Activated CD4-positive, alpha-beta T cell treated with anti-CD3 and anti-CD28 coated beads, Interleukin-2, amount 50 U/mL, for 48 hours (primary cell): ENCODE results near the gene SLC38A4.

Experiments used
- DNase-seq, 2 experiments: peaks; one replicate each; pipeline ENCODE4 v3.0.0-alpha.2; 2020

Gene SLC38A4

DNA sequence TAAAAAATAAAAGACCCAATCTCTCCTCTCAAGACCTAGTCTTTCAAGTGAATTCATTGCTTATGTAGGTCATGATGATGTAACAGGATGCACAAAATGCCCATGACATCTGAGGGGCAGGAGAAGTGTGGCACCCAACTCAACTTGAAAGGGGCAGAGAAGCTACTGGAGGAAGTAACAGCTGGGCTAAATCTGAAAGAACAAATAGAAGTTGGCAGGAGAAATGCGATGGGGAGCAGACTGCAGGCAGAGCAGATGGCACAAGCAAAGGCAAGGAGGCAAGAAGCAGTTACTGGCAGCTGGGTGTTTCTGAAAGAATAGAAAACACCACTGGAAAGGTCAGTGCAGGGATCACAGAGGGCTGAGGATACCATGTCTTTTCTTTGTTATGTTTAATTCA lies 14.6 kb downstream of the SLC38A4 start:
- DNase-seq = no peak

- DNase-seq = no peak
Observed at GRCh38 chr12:46808955-46809697, 16.7 kb downstream of the SLC38A4 start.

GRCh38 chr12:46808317-46808716 lies 17.5 kb downstream of the SLC38A4 start:
- no peak for DNase-seq

DNA sequence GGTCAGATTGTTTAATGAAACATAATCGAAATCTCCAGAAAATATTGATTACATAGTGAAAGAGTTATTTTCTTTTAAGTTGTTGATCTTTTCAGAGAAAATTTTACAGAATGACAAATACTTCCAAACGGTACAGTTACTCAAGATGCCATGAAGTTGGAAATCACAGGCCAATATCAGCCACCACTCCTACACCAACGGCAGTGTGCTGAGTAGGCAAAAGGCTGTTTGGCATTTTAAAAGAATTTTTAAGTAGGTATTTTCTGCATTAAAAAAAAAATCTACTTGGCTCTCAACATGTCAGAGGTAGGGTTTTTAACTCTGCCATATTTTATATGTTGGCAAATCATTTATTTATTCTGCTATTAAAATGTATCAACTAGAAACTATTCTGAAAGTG lies 21.7 kb downstream of the SLC38A4 start:
- no peak for DNase-seq

GRCh38 chr12:46803517-46803916 lies 22.3 kb downstream of the SLC38A4 start:
- no peak for DNase-seq

DNA sequence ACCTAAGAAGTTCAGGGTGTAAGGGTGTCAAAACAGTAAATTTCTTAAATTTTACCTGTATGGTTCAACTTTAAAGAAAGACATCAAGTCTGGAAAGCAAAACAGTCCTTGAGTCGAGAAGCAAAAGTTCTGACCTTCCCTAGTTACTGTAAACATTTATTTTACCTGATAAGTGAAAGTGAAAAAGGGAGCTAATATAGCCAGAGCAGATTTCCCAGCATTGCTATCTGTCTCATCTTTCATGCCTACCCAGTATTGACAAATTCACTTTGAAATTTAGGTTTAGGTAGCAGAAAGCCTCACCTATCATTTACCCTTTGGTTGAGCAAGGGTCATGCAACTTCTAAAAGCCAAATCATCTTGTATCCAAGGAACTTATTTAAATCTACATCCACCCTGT lies 24.5 kb downstream of the SLC38A4 start:
- no peak for DNase-seq

DNA sequence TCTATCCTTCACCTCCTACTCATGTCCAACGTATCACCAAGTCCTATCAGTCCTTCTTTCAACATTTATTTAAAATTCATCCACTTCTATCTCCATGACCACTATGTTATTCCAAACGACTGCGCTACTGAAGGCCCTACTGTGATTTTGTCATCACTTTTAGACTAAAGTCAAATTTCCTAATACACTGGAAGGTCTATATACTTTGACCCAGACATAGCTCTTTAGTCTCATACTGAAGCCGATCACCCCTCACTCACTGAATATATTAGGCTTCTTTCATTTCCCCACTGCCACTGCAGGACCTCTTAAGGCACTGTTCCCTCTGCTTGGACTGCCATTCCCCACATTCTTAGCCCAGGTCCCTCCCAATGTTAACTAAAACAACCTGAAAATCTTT lies 25.6 kb downstream of the SLC38A4 start:
- DNase-seq = no peak

DNA sequence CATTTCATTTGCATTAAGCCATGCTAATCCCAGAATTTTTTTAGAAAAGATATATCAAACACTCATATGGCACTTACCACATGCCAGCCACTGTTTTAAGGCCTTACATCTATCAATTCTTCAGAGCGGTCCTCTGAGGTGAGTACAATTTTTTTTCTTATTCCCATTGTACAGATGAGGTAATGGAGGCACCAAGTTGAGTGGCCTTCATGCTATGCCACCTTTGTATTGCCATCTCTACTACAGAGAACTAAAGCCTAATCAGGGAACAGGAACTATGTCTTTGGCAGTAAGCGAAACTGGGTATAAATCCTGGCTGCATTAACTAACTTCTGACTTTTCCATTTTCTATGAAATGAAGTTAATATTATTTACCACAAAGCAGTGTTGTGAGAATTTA lies 27.1 kb downstream of the SLC38A4 start:
- no peak for DNase-seq

DNA sequence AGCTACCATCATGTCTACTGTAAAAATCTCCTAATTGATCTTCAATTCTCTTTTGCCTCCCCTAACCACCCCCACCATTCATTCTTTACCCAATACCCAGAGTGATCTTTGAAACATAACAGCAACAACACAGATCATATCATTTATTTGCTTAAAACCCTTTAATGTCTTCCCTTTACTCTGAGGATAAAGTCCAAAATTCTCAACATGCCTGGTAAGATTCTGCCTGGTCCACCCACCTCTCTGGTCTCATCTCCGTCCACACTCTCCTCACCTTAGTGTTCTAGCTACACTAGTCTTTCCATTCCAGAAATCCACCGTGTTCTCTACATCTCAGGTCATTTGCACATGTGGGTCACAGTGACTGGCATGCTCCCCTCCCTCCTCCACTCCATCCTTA lies 27.7 kb downstream of the SLC38A4 start:
- DNase-seq = no peak

- DNase-seq = no peak
Observed at GRCh38 chr12:46795988-46796387, 29.8 kb downstream of the SLC38A4 start.

DNA sequence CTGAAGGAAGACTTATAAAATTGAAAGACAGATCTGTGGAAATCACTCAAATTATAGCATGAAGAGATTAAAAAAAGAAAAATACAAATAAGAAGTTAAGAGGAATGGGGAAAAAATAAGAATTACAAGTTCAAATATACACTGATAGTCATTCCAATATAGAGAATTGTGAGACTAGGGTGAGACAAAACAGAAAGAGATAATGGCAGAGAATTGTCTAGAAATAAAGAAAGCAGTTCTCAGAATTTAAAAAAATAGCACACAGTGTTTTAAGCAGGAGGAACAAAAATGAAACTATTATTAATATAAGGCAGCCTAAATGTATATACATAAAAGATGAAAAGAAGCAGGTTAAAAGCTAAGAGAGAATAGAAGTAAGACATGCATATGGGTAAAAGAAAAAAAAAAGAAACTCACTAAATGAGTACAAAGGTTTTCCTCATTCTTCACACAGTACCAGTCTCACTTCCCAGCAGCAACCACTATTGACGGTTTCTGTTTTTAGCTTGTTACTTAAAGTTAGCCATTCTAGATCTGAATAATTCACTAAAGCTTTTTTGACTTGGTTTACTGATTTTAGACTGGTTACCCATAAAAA lies 31.1 kb downstream of the SLC38A4 start:
- no peak for DNase-seq

GRCh38 chr12:46792925-46793324 lies 32.9 kb downstream of the SLC38A4 start:
- DNase-seq = no peak

DNA sequence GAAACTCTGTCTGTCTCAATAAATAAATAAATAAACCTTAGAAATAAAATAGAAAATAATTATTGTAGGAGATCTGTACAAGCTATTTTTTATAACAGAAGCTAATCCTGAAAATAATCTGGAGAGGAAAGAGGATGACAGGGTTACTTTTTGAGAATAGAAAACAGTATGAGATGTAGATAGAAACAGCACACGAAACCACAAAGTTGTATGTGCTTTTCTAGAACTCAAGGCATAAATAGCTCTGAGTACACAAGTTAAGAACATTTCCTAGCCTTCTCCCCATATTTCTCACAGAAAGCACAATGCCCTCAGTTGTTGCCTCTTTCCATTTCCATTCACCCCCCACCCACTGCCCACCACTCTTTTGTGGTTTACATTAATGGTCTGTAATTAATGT lies 35.7 kb downstream of the SLC38A4 start:
- no peak for DNase-seq

DNA sequence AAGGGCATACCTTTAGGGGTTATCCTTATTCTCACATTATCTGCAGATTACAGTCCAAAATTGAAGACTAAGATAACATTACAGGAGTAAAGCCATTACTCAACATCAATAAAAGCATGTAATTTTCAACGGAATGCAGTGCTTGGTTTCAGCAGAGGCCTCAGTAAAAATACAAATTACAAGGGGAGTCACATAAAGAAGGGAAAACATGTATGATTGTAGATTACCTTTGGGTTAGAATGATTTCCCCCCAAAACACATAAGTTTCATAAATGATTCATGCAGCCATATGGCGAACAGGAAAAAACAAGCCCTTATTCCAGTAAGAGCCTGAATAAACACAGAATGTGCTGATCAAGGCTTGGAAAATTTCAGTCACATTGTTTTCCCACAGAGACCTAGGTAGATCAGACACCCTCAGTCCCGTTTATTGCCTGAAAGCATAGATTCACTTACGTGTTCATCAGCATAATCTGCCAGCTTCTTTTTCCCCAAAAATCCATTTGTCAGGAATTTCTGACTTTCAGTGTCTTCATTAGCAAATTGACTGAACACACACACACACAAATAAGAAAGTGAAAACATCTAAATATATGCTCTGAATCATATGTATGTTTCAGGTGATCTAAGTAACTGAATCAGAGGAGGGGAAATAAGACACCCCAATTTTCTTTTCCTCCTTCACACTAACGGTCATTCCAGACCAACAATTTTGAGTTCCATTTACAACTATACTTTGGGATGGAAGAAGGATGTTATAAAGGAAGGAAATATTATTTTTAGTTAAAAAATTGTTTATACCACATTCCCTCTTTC lies 37.5 kb downstream of the SLC38A4 start:
- DNase-seq = no peak

DNA sequence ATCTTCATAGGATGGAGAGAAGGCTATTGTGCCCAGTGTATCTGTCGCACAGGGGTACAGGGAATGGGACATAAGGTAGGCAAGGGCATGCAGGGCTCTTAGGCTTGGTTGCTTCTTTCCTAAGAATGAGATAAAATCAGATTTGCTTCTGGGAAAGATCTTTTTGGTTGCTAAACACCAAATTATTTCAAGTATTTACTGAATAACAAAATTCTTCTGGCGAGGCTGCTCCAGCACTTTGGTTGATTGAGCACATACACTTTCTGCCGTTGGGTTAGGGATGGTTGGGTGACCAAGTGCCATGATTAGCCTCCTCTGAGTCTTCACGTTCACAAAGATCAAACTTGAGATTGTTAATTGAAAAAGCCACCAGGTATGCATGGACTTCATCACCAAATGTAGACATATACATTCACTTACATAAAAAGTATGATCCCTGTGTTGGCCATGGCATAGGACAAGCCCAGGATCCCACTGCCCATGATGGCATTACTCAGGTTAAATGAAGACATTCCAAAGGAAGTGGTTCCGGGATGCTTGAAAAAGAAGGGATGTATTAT lies 38.2 kb downstream of the SLC38A4 start:
- DNase-seq = no peak

GRCh38 chr12:46786774-46787173 lies 39.0 kb downstream of the SLC38A4 start:
- DNase-seq = no peak

DNA sequence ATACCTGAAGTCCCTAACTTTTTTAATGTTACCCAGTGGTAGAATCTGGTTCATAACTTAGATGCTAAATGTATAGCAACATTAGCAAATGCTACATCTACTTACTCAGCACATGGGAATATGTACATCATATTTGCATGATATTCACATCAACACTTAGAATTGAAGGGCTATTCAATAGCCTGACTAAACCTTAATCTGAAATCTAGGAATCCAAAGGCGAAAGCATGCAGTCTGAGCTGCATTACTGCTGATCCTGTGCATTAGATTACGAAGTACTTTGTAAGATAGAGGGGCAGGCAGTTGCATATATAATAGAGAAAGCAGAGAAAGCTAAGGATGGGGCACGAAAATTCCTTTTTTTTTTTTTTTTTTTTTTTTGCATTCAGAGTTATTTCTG lies 40.4 kb downstream of the SLC38A4 start:
- DNase-seq = no peak

GRCh38 chr12:46783871-46784270 lies 41.9 kb downstream of the SLC38A4 start:
- DNase-seq = no peak

- DNase-seq = no peak
Observed at GRCh38 chr12:46779879-46780278, 45.9 kb downstream of the SLC38A4 start.

DNA sequence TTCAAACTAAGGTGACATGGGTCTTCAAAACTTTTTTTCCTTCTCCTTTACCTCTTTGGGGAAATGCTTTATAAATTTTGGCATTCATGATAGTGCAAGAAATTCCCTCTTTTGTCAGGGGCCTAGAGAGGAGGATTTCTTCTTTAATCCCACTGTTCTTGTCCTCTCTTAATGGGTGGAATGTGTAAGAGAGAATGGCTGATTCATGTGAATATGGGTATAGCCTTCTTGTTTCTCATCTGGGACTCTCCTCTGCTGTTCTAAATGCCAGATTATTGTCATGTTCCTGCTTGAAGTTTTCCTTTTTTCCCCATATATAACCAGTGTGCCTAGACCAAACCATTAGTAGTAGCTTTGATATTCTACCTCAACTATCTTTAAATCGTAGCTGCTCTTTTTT lies 46.7 kb downstream of the SLC38A4 start:
- DNase-seq = no peak

GRCh38 chr12:46778415-46778814 lies 47.4 kb downstream of the SLC38A4 start:
- no peak for DNase-seq

DNA sequence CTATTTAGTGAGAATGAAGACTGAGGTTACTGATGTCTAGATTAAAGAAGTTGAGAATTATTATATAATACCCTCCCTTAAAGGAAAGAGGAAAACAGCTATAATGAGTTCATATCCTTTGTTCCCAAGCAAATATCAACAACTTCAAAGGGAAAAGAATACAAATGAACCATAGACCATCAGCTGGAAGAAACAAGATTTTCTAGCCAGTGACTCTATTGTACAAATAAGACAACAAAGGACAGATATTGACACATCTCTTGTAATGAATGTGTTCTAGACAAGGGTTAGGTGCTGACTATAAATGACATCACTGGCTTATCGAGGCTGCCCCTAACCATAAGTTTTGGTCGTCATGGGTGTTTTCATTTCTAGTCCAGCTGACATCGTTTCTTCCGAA lies 48.2 kb downstream of the SLC38A4 start:
- no peak for DNase-seq

DNA sequence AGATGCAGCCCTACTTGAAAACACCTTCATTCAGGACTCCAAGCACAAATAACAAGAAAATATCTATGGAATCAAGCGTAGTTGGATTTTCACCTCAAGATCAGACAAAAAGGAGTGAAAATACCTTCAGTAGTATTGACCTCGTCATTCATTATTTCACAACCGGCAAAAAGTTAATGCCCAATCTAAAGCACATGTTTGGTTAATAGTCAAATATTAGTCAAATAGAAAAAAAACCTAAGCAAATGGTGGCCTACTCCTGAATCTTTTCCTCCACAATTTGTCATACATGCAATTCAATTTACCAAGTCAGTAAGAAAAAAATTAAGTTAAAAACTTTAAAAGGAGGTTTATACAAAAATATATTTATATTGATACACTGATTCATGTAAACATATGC lies 50.0 kb downstream of the SLC38A4 start:
- DNase-seq = no peak

DNA sequence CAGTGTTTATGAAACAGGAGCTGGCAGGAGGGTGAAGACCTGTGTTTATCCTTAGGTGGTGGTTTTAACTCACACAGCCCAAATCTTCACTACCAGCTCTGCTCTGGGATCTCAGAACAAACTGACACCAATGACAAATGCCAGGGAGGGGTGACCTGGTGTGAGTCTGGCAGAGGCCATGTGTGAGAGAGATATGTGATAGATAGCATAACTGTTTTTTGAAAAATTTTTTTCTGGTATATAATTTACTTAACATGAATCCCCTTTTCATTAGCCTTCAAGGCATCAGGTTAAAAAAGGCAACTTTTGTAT lies 51.5 kb downstream of the SLC38A4 start:
- no peak for DNase-seq
